GM23338 (cell line): ENCODE results near the gene CCDC93. TPM values are rescaled to one million over a fixed set of nuclear protein-coding genes. Genes with fewer than 3 reads are reported as not detected.

Source experiments
- CREB1 ChIP-seq: fragments of 250-450 bp; sonication (Bioruptor Pico); IDR thresholded peaks from 2 replicates; pipeline ENCODE4 v1.5.0; 2020; ENCODE audit warnings: low read depth, mild to moderate bottlenecking, moderate library complexity
- CTCF ChIP-seq, 2 experiments: fragments of 200-600 bp in 1 of 2; sonication (generic) in 1 of 2; conservative IDR thresholded peaks; 2 replicates each; pipeline versions ENCODE4 v1.5.1 to v1.6.1; 2016 to 2017; ENCODE audit warnings: antibody characterized with exemption in 2 of 2, low read depth in 2 of 2, mild to moderate bottlenecking in 2 of 2, moderate library complexity in 1 of 2
- REST ChIP-seq: IDR thresholded peaks from one replicate; pipeline ENCODE4 v1.6.1; 2018; ENCODE audit warnings: antibody characterized with exemption; ENCODE audit not compliant: unreplicated experiment
- ZNF462 ChIP-seq: fragments of 250-450 bp; sonication (Bioruptor Pico); IDR thresholded peaks from 2 replicates; pipeline ENCODE4 v1.5.0; 2020; ENCODE audit warnings: mild to moderate bottlenecking, moderate library complexity
- polyA plus RNA-seq: library from polyadenylated mRNA; unstranded; fragments of >200 nt; fragmentation: Nextera tagmentation; extraction: Ambion mirVana; gene quantifications from 2 replicates; pipeline ENCODE4 v1.2.1, GENCODE V29; 2016
- total RNA-seq: library from RNA; depleted of rRNA; stranded (reverse); fragments of >200 nt; shearing (Covaris generic); gene quantifications from 2 replicates; pipeline ENCODE4 v1.2.3, GENCODE V29; 2014

Gene CCDC93
- total and polyA plus RNA-seq, 2 experiments from 2014 or later = 13.1 to 16.8 TPM

- TF ChIP-seq ZNF462 (CRISPR knock-in tag) (no peak), REST (no peak), CREB1 (CRISPR knock-in tag) (no peak), CTCF (conservative IDR thresholded peaks at IDR 0.05; ENCODE audit: low read depth in 2 of 2) (no peak)
Measured at GRCh38 chr2:118049816-118050140, 35.9 kb upstream of the CCDC93 start (continued).
